ENCODE results near the gene GPR135. TPM values are rescaled to one million over a fixed set of nuclear protein-coding genes. Genes with fewer than 3 reads are reported as not detected.

Gene GPR135
- total and polyA plus RNA-seq, 10 of the 15 experiments (the other 5 are each of a cell fraction or from before 2014, with no cell fraction given) = 0.11 to 1.1 (median 0.86) TPM

DNA sequence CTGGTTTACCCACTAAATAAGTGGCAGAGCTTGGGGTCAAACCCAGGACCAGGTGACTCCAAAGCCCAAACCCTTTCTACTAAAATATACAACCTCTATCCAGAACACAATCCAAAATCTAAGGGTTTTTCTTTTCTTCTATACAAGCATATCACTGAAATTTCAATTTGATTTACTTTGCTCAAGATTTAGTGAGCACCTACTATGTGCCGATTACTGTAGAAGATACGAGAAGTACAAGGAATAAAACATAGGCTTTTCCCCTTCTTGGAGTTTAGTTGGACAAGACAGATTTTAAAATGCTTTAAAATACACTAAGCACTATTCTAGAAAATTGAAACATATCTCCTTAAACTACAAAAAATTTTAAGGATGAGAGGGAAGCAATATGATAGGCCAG is 16.2 kb upstream of the GPR135 start:
- intact Hi-C loops (cut with micrococcal nuclease; ENCODE audit: unreplicated experiment) (loop anchor here (10.0 kb wide), 2 partner anchors 613 to 683 kb away; partner anchors contain the start of genes DHRS7 and PCNX4), in situ Hi-C loops (cut with MboI) (loop anchor here (25.0 kb wide), 1 partner anchor 681 kb away; the partner anchor contains the start of gene DHRS7)
- DNase-seq (ENCODE audit: low read depth, low spot score) (no peak), ATAC-seq (no peak), FAIRE-seq (no peak)
- Histone ChIP-seq H3K9me3 (replicated peaks; ENCODE audit: control insufficient read depth, insufficient read depth, low read length) (no peaks in the 10 kb centered on the region), H2AFZ (ENCODE audit: control insufficient read depth, low read depth, low read length) (no peak overlapping the region), H3K79me2 (ENCODE audit: control insufficient read depth, insufficient read depth, low read length) (peaks cover 58% of the 10 kb centered on the region), H4K20me1 (ENCODE audit: control insufficient read depth, insufficient read depth) (no peaks in the 10 kb centered on the region), H3K9ac (ENCODE audit: control insufficient read depth, insufficient read depth, low read length) (peak overlapping the region; percentile 46; the same call in 1 of the 2 replicates), H3K27me3 (replicated peaks in 1 of 2; ENCODE audit: control insufficient read depth in 2 of 2, insufficient read depth in 2 of 2, low read length in 1 of 2) (no peaks in the 10 kb centered on the region), H3K4me3 (peak overlapping the region; percentile 83), H3K36me3 (ENCODE audit: control insufficient read depth in 2 of 2, insufficient read depth in 2 of 2, low read length in 1 of 2) (no peaks in the 10 kb centered on the region), H3K4me2 (ENCODE audit: control insufficient read depth, insufficient read depth) (peak overlapping the region; percentile 96), H3K27ac (ENCODE audit: control insufficient read depth, insufficient read depth) (peak overlapping the region; percentile 85; the same call in 1 of the 2 replicates), H3K4me1 (ENCODE audit: control insufficient read depth, insufficient read depth, low read length) (peaks cover 10% of the 10 kb centered on the region; the same call in 1 of the 2 replicates)
- no TSS peak for BruUV-seq (replicated peaks)
- RAD21 ChIA-PET (ENCODE audit: unreplicated experiment) = no interaction called here
- POLR2A ChIA-PET = no interaction called here
- 100% methylated on average over 2 of the region's 2 CpGs for WGBS (ENCODE audit: insufficient coverage, insufficient replicate concordance, low lambda C conversion rate, missing lambda C conversion rate)
- SMC1A ChIA-PET (ENCODE audit: uncharacterized antibody, unreplicated experiment) = interaction anchor here (1.0 to 1.5 kb wide), 2 partner anchors 17 to 38 kb away, joined by 3 to 6 read pairs; partner anchors contain the start of gene GPR135
- CTCF ChIA-PET = interaction anchor here (1.0 kb wide), 1 partner anchor 95 kb away, joined by 3 read pairs; the partner anchor contains the start of gene CCDC175
- TF ChIP-seq ZSCAN29 (IDR thresholded peaks at IDR 0.05) (no peak), ZBTB4 (CRISPR knock-in tag; IDR thresholded peaks at IDR 0.05) (no peak), STAT3 (IDR thresholded peaks at IDR 0.05; ENCODE audit: low read depth, low read length) (no peak), CREB1 (IDR thresholded peaks at IDR 0.05; ENCODE audit: low read depth) (no peak), NR2F1 (conservative IDR thresholded peaks at IDR 0.05) (no peak), ZBED1 (IDR thresholded peaks at IDR 0.05; ENCODE audit: borderline replicate concordance) (no peak), RCOR1 (conservative IDR thresholded peaks at IDR 0.05; ENCODE audit: low read depth, low read length) (no peak), NR2C2 (IDR thresholded peaks at IDR 0.05; ENCODE audit: borderline replicate concordance, control insufficient read depth, insufficient read length, low read depth) (no peak), PBX3 (IDR thresholded peaks at IDR 0.05; ENCODE audit: insufficient replicate concordance, low read depth, low read length) (no peak), POLR2AphosphoS5 (IDR thresholded peaks at IDR 0.05; ENCODE audit: low read length) (no peak), ZNF207 (IDR thresholded peaks at IDR 0.05; ENCODE audit: borderline replicate concordance) (no peak), HDAC6 (IDR thresholded peaks at IDR 0.05; ENCODE audit: unreplicated experiment) (no peak), MEF2A (IDR thresholded peaks at IDR 0.05; ENCODE audit: insufficient read depth, low read depth, low read length) (no peak), RB1 (IDR thresholded peaks at IDR 0.05; ENCODE audit: borderline replicate concordance) (no peak), DPF2 (IDR thresholded peaks at IDR 0.05) (no peak)
- TF ChIP-seq, protein P1, sequence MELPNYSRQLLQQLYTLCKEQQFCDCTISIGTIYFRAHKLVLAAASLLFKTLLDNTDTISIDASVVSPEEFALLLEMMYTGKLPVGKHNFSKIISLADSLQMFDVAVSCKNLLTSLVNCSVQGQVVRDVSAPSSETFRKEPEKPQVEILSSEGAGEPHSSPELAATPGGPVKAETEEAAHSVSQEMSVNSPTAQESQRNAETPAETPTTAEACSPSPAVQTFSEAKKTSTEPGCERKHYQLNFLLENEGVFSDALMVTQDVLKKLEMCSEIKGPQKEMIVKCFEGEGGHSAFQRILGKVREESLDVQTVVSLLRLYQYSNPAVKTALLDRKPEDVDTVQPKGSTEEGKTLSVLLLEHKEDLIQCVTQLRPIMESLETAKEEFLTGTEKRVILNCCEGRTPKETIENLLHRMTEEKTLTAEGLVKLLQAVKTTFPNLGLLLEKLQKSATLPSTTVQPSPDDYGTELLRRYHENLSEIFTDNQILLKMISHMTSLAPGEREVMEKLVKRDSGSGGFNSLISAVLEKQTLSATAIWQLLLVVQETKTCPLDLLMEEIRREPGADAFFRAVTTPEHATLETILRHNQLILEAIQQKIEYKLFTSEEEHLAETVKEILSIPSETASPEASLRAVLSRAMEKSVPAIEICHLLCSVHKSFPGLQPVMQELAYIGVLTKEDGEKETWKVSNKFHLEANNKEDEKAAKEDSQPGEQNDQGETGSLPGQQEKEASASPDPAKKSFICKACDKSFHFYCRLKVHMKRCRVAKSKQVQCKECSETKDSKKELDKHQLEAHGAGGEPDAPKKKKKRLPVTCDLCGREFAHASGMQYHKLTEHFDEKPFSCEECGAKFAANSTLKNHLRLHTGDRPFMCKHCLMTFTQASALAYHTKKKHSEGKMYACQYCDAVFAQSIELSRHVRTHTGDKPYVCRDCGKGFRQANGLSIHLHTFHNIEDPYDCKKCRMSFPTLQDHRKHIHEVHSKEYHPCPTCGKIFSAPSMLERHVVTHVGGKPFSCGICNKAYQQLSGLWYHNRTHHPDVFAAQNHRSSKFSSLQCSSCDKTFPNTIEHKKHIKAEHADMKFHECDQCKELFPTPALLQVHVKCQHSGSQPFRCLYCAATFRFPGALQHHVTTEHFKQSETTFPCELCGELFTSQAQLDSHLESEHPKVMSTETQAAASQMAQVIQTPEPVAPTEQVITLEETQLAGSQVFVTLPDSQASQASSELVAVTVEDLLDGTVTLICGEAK (IDR thresholded peaks at IDR 0.05; ENCODE audit: borderline replicate concordance) = no peak

All from GM12878 (cell line).